Stimulated activated CD8-positive, alpha-beta memory T cell treated with anti-CD3 and anti-CD28 coated beads, Interleukin-7, amount 100 ng/mL, for 48 hours (primary cell): ENCODE measurements around the gene FAM83D.
"Not testable (repeated sequence)": the region's sequence is repeated elsewhere in the genome, so short reads cannot be mapped to it uniquely, and the experiment has no call there.

Experiments used
- DNase-seq, 2 donors: peaks; one replicate each; pipeline ENCODE4 v3.0.0-alpha.2; 2020; ENCODE audit warnings: low read depth in 1 of 2; ENCODE audit errors: extremely low read depth in 1 of 2

Gene FAM83D

GRCh38 chr20:38932457-38933120 is 6.4 kb downstream of the FAM83D start:
- no peak for DNase-seq

DNA sequence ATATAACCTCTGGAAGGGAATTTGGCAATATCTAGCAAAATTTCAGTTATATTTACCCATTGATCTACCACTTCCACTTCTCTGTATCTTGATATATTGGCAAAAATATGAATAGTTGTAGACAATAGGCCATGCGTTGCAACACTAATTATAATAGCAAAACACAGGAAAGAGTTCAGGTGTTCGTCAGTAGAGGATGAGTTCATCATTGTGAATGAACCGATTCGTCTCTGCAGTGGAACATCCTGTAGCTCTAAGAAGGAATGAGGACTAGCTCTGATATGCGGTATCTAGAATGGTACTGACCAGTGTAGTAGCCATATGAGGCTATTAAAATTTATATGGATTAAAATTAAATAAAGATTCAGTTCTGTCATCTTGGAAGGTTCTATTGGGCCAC is 8.3 kb downstream of the FAM83D start:
- DNase-seq, result no peak

- DNase-seq, result no peak
Observed at GRCh38 chr20:38935285-38935684, 9.1 kb downstream of the FAM83D start.

- no peak for DNase-seq
Observed at GRCh38 chr20:38935967-38936407, 9.8 kb downstream of the FAM83D start.

- DNase-seq, result no peak
Observed at GRCh38 chr20:38937000-38937399, 10.8 kb downstream of the FAM83D start.

GRCh38 chr20:38937978-38938473 is 11.8 kb downstream of the FAM83D start:
- DNase-seq, result no peak

DNA sequence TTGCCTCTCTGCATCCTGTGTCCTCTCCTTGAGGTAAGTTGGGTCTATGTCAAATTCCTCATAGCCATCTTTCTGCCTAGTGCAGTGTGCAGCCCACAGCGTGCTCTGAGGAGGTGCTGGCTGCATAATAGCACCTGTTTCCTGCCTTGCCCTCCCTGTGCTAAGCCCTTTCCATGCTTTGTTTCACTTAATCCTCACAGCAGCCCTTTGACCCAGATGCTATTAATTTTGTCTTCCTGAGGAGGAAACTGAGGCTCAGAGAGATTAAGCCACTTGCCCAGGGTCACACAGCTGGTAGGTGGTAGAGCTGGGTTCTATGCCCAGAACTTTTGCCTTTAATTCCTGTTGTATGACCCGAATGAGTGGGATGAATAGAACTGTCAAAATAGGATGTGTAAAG is 13.5 kb downstream of the FAM83D start:
- no peak for DNase-seq

- DNase-seq, result no peak
Observed at GRCh38 chr20:38940644-38941043, 14.4 kb downstream of the FAM83D start.

- no peak for DNase-seq
Observed at GRCh38 chr20:38941726-38942389, 15.6 kb downstream of the FAM83D start.

- no peak for DNase-seq
Observed at GRCh38 chr20:38945012-38945411, 18.8 kb downstream of the FAM83D start.

DNA sequence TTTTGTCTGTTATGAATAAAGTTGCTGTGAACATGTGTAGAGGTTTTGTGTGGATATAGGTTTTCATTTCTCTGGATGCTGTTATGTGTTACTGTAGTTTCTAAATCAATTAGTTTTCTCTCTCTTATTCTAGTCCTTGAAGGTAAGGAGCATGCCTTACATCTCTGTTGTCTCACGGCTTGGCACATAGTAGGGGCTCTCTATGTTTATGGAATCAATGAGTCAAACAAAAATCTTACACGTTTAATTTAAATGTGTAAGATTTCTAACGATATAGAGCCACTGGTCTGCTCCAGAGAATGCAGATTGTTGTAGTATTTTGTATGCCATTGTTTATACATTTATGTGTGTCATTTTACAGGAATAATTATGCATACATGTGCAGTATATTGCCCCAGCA is 20.6 kb downstream of the FAM83D start:
- no peak for DNase-seq

DNA sequence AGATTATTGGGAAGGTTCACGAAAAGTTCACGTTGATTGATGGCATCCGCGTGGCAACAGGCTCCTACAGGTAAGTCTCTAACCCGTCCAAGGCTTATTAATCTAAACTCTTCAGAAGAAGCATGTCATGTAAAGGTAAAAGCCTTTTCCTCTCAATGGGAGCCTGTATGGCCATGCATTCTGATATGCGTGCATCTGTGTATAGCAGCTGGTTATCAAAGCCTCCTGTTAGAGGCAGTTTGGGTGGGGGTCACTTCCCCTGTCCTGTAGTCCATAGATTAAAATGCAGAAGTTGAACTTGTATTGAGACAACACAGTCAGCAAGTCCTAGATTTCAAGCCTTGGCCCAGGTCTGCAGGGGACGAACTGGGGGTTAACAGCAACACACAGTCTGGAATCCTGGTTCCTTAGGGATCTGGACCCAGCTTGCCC is 21.7 kb downstream of the FAM83D start:
- no peak for DNase-seq

DNA sequence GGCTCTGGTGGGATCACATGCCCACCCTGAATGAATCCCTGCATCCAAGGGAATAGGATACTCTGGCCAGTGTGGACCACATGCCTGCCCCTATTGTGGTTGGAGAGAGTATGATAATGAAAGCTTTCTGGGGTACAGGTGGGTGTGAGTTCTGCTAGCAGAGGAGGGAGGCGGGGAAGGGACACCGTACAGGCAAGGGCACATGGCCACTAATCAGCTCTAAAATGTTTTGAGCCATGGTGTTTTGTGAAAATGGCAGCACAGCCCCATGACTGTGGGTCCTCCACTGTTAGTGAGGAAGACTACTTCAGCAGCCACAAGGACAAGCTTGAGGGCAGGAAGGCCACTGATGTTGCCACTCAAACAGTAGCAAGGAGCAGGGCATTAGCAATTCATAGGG is 24.0 kb downstream of the FAM83D start:
- no peak for DNase-seq

- DNase-seq, result no peak
Observed at GRCh38 chr20:38951611-38952010, 25.4 kb downstream of the FAM83D start.

- no peak for DNase-seq
Observed at GRCh38 chr20:38952153-38952552, 25.9 kb downstream of the FAM83D start.

GRCh38 chr20:38953630-38954340 is 27.6 kb downstream of the FAM83D start:
- DNase-seq, result no peak

DNA sequence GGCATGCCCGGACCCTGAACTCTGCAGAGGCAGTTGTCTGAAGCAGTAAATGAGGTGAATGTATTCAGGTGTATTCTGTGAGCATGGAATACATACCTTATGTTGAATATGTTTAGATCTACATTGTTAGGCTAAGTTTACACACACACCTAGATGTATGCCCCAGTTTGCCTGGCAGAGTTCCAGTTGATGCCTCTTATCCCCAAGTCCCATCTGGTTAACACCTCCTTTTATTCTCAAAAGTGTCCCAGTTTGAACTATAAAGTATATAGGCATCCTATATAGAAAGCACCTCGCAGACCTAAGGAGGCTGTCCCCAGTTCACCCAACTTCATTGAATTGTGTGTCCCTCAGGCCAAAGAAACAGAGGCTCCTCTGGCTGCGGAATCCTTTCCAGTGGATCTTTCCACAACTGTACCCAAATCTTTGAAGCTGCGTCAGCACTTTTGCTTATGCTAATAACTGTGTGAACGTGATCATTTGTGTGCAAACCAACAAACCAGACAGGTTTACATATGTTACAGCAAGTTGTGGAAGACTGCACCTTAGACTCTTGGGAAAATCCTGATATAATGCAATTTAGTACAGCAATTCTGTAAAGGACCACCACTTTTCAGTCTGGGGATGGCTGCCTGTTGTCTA is 31.1 kb downstream of the FAM83D start:
- DNase-seq, result no peak

GRCh38 chr20:38957915-38958485 is 31.8 kb downstream of the FAM83D start:
- no peak for DNase-seq

DNA sequence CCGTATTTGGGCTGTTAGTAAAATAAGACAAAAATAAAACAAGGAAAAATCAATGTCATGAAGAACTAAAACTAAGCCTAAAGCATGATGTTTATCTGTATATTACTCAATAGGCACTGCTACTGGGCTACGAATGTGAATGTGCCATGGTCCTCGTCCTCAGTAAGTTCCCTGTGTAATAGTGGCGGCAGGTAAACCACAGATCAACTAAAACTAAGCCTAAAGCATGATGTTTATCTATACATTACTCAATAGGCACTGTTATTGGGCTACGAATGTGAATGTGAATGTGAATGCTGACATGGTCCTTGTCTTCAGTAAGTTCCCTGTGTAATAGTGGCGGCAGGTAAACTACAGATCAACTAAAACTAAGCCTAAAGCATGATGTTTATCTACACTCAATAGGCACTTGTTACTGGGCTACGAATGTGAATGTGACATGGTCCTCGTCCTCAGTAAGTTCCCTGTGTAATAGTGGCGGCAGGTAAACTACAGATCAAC is 34.0 kb downstream of the FAM83D start:
- not testable (repeated sequence) for DNase-seq

- DNase-seq, result no peak
Observed at GRCh38 chr20:38961530-38962043, 35.4 kb downstream of the FAM83D start.
